Pulmonary artery endothelial cell (primary cell): ENCODE data around the gene RASA3. TPM values are rescaled to one million over a fixed set of nuclear protein-coding genes. Genes with fewer than 3 reads are reported as not detected.

Experiments
- DNase-seq: peaks from one replicate; pipeline ENCODE4 v3.0.0-alpha.2; 2011; ENCODE audit warnings: low read depth, low spot score
- total RNA-seq: library from RNA; depleted of rRNA; stranded (reverse); fragments of >200 nt; gene quantifications from 2 replicates; pipeline ENCODE4 v1.2.3, GENCODE V29; 2014

RASA3 gene
- total RNA-seq, 1 donor from 2014 or later: 41.5 TPM

DNA sequence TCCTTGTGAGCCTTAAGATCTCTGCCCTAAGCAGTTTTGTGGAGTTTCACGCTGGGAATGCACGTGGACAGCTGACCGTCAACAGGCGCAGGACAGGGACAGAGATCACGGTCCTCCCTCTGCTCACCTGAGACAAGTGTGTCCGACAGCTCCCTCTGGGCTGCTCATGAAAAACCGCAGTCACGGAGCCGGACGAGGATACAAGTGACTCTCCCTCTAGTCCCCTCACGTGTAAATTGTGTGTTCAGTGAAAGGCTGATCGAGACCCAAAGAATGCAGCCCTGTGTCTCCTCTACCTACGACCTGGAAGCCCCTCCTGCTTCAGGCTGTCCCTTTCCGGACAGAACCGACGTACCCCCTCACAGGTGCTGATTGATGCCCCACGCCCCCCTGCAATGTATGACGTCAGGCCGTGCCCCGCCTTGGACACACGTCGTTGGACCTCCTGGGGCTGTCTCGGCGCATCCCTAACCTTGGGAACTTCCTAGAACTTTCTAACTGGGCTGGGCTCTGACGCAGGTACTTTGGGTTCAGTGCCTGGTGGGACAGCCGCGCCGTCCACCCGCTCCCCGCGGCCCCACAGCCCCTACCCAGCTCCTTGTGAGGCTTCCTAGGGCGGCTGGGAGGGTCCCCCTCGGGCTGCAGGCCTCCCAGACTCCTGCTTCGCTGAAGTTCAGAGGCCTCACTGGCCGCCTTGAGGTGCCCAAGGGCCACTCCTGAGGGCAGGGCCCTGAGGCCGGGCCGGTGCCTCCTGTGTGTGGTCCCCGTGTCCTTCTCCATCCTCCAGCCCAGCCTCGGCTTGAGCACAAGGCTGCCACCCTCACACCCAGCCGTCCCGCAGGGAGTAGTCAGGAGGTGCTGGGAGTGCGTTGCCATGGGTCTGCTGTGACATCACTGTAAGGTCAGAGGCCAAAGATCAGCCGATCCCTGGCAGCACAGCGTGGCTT is 158.9 kb downstream of the RASA3 start, which contains the start of gene C13orf46:
Gene C13orf46 (minus strand): TSS at position 859 of the 947 bp plus-strand sequence. CDS start 79 bp downstream, at position 780.
- DNase-seq: no peak

DNA sequence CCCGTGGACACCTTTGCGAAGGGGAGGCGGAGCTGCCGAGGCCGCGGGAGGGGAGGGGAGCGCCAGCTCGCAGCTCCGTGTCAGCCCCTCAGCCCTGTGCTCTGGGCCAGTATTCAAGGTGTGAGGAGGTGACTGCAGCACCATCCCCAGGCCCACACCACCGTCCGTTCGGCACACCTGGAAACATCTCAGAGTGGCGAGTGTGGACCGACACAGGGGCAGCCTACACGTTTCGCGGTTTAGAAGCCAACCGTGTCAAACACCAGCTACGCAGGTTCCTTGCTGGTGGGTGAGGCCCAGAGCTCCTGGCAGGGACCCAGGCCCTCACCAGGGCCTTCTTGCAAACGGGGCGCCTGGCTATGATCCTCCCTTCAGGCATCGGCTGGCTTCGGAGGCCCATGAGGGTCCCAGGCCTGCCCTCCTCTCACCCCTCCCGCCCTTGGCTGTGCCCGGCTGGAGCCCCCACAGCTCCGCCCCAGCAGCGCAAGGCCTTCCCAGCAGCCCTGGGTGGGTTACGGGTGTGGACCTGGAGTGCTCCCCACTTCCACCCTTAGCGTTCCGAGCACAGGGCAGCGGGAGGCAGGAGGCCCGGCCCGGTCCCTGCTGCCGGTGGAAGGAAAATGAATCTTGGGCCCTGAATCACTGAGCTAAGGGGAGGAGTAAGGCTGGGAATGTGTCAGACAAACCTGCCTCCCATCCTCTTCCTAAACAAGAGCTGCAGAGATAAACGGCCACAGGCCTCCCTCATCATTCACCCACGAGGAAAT is 159.8 kb downstream of the RASA3 start:
- DNase-seq: no peak

DNA sequence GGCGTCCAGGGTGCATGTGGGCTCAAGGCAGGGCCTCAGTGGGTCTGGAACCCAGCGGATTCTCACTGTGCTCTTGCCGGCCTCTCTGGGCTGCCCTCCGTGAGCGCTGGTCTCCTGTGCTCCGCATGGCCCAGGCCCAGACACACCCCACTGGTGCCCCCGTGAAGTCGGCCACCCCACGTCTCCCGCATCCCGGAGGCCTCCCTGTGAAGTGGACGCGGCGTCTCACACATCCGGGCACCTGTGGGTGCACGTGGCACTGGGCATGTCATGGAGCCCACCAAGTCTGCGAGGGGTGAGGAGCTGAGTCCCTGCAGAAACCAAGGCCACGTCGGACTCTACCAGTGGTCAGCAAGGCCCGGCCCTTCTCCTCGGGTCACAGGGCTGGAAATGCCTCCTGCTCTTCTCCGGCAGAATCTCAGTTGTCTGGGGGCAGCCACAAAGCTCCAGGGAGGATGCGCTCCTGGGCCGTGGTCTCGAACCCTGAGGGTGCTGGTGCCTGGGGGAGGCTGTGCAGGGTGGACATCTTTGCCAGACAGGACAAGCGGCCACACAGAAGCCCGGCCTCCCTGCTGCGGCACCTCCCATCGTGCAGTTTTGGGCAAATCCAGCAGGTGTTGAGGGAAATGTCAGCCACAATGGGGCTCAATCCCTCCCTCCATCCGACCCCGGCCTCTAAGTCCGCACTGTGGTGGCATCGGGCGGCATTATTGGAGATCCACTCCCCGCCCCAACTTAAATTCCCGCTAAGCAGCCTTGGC is 160.8 kb downstream of the RASA3 start:
- DNase-seq: no peak

- no peak for DNase-seq
Observed at GRCh38 chr13:113970810-113971470, 161.5 kb downstream of the RASA3 start.

GRCh38 chr13:113969973-113970611 is 162.3 kb downstream of the RASA3 start:
- DNase-seq: no peak

- no peak for DNase-seq
Observed at GRCh38 chr13:113969311-113969972, 163.0 kb downstream of the RASA3 start.

DNA sequence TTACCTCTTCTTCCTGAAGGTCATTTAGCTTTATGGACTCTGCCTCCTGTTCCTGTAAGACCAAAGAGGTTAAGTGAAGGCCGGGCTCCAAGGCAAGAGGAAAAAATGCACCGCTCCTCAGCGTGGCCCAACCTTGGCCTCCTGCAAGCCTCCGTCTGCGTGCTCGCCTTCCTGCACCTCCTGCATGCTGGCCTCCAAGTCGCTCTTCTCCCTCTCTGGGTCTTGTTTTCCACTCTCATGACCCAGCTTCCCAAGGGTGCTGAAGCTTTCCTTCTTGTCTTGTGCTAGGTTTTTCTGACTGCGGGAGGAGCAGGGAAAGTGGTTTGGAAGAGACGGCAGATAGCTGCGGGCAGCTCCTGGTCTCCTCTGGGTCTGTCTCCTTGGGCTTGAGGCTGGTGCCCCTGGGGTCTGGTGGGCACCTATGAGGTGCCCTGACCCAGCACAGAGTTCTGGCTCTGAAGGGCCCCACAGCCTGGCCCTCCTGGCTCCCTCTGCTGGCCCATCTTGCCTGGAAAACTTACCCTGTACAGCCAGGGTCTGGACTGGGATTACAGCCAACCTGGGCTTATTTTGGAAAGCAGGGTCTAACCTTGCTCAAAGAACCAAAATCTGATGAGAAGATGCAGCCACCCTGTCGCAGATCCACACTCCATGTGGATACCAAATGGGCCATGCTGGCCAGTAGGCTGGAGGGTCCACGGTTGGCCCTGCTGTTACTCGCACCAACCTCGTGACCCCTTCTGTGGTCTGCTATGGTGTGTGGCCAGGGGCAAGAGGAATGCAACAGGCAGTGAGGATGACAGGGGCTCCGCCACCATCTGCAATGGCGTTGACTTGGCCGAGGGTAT is 163.7 kb downstream of the RASA3 start:
- DNase-seq: no peak

DNA sequence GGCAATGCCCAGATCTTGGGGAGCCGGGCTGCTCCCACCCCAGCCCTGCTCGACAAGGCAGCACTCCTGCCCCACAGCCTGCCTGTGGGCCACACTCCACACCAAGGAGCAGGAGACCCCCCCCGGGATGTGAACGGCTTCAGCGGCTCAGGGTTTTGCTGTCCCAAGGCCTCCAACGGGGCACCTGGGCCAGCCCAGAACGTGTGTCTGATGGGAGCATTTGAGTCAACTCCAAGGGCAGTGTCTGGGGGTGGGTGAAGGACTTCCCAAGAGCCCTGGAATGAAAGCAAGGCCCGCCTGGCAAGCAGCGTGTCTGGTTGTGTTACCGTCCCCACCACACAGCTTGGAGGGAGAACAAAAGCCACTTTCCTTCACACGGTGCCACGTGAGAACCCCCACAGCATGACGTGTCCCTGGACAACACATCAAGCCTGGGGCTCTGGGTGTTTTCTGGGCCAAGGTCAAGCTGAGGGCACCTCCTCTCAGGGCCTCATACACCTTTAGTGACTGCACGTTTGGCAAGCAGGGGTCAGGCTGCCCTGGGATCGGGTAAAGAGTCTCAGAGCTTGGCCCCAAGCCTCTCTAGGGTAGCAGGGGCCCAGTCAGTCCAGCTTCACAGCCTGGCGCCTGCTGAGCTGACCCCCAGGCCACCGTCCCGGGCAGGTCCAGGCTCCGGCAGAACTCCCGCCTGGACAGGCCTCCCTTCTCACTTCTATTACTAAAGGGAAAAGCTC is 164.5 kb downstream of the RASA3 start:
- DNase-seq: no peak

DNA sequence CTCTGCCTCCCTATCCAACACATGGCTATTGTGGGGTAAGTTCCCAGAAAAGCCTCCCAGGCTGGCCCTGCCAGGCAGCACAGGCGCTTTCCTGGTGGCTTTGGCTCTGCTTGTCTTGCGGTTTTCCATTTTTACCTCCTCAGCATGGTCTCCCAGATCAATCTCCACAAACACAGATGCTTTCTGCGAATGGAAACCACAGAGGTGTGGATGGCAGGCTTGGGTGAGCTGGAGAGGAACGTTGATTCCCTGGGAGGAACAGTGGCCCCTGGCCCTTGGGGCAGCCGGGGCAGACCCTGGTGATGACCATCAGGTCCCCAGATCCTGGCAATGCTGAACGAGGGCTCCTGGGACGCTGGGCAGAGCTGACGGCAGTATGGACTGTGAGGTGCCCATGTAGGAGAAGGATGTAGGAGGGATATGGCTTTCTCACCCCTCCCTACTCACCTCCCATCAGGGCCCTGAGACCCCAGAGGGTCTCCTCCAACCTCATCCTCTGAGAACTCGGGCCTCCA is 165.2 kb downstream of the RASA3 start:
- no peak for DNase-seq

DNA sequence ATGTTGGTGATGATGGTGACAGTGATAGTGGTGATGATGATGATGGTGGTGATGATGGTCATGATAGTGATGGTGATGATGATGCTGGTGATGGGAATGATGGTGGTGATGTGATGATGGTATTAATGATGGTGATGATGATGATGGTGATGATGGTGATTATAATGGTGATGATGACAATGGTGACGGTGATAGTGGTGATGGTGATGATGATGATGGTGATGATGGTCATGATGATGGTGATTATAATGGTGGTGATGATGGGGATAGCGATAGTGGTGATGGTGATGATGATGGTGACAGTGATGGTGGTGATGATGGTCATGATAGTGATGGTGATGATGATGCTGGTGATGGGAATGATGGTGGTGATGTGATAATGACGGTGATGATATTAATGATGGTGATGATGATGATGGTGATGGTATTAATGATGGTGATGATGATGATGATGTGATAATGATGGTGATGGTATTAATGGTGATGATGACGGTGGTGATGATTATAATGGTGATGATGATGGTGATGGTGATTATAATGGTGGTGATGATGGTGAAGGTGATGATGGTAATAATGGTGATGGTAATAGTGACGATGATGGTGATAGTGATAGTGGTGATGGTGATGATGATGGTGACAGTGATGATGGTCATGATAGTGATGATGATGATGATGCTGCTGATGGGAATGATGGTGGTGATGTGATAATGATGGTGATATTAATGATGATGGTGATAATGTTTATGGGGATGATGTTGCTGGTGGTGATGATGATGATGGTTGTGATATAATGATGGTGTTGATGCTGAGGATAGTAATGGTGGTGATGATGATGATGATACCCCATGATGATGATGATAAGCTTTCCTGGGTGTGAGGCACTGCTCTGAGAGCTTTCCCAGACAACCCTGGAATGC is 166.2 kb downstream of the RASA3 start:
- no peak for DNase-seq

- no peak for DNase-seq
Observed at GRCh38 chr13:113965383-113965874, 167.0 kb downstream of the RASA3 start.

DNA sequence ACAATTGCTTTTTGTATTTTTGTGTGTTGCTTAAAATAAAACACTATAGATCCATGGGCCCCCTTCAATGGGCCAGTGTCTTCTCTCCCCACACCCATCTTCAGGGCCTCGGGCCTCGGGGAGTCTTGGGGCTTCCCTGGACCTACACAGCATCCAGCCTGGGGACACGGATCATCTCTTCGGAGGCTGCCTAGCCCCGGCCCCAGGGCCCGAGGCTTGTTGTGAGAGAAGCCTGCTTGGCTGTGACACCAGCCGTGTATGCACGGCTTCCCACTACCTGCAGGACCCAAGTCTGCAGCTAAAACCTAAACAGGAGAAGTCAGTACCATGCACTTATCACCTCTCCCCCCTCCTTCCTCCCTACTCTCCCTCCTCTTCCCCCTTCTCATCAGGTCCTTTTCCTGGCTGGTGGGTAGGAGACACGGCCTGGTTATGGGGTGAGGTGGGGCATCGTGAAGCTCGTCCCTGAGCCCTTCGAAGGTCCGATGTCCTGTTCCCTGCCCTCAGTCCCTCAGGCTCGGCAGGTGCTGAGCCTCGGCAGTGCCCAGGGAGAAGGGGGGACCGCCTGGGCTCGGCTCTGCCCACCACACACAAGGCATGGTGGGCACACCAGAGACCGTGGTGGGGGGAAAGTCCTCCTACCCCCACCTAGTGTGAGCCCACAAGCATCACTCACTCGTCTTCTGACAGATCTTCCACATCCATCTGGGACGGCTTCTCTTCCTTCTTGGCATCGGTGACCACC is 168.0 kb downstream of the RASA3 start:
- no peak for DNase-seq

DNA sequence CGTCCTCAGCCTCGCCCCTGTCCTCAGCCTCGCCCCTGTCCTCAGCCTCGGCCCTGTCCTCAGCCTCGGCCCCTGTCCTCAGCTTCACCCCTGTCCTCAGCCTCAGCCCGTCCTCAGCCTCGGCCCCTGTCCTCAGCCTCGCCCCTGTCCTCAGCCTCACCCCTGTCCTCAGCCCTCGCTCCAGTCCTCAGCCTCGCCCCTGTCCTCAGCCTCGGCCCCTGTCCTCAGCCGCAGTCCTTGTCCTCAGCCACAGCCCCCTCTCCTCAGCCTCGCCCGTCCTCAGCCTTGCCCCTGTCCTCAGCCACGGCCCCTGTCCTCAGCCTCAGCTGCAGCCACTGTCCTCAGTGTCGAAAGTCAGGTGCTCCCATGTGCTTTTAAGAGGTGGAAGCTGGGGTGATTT is 169.0 kb downstream of the RASA3 start:
- DNase-seq: no peak

GRCh38 chr13:113962975-113963374 is 169.4 kb downstream of the RASA3 start:
- DNase-seq: no peak

DNA sequence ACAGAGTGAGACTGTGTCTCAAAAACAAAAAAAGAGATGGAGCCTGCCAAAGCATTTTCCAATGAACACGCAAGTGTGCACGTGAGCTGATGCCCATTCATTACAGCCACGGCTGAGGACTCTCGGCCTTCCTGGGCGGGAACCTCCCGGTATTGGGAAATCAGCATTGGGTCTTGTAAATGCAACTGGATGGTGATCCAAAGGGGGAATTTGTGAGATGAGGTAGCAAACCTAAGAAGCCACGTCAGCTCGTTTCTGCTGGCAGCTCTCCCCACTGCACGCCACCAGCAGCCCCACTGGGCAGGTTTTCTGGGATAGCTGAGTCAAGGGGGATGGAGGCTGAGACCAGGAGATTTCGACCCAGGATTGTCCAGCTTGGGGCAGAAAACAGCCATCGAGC is 170.0 kb downstream of the RASA3 start:
- DNase-seq: no peak

GRCh38 chr13:113960276-113960948 is 172.0 kb downstream of the RASA3 start:
- DNase-seq: no peak
